ENCODE measurements around the gene PDE8B.

PDE8B gene

GRCh38 chr5:77322406-77322805 lies 111.9 kb downstream of the PDE8B start:
- DNase-seq = no peak

- no peak for DNase-seq
These were observed 115.6 kb downstream of the PDE8B start for GRCh38 chr5:77325921-77326541.

- DNase-seq = no peak
These were observed 116.7 kb downstream of the PDE8B start for GRCh38 chr5:77326986-77327734.

GRCh38 chr5:77328930-77329647 lies 118.6 kb downstream of the PDE8B start:
- DNase-seq = no peak

GRCh38 chr5:77329664-77330430 lies 119.4 kb downstream of the PDE8B start:
- no peak for DNase-seq

- DNase-seq = no peak
These were observed 122.6 kb downstream of the PDE8B start for GRCh38 chr5:77333036-77333435.

GRCh38 chr5:77333451-77334123 lies 123.1 kb downstream of the PDE8B start:
- DNase-seq = no peak

GRCh38 chr5:77337246-77337645 lies 126.8 kb downstream of the PDE8B start:
- no peak for DNase-seq

GRCh38 chr5:77337686-77338085 lies 127.2 kb downstream of the PDE8B start:
- DNase-seq = no peak

- no peak for DNase-seq
These were observed 128.9 kb downstream of the PDE8B start for GRCh38 chr5:77339337-77339890.

- DNase-seq = no peak
These were observed 132.7 kb downstream of the PDE8B start for GRCh38 chr5:77343165-77343564.

GRCh38 chr5:77347435-77348098 lies 137.1 kb downstream of the PDE8B start:
- DNase-seq = no peak

GRCh38 chr5:77353251-77353650 lies 142.8 kb downstream of the PDE8B start:
- DNase-seq = no peak

GRCh38 chr5:77354454-77354853 lies 144.0 kb downstream of the PDE8B start:
- DNase-seq = no peak

GRCh38 chr5:77355080-77355479 lies 144.6 kb downstream of the PDE8B start:
- DNase-seq = no peak

GRCh38 chr5:77355751-77356150 lies 145.3 kb downstream of the PDE8B start:
- no peak for DNase-seq

GRCh38 chr5:77356740-77357139 lies 146.3 kb downstream of the PDE8B start:
- peak in 1 of 2 experiments; percentile 13 for DNase-seq

GRCh38 chr5:77358255-77359205 lies 148.1 kb downstream of the PDE8B start:
- DNase-seq = no peak

- DNase-seq = no peak
These were observed 148.8 kb downstream of the PDE8B start for GRCh38 chr5:77359231-77359630.

GRCh38 chr5:77360381-77360780 lies 149.9 kb downstream of the PDE8B start:
- no peak for DNase-seq

- DNase-seq = no peak
These were observed 150.5 kb downstream of the PDE8B start for GRCh38 chr5:77360973-77361372.
